Keratinocyte (primary cell): Measurements from ENCODE around the gene CUEDC1. TPM values are rescaled to one million over a fixed set of nuclear protein-coding genes. Genes with fewer than 3 reads are reported as not detected.

Source experiments
- DNase-seq: peaks from one replicate; pipeline ENCODE4 v3.0.0-alpha.2; 2011; ENCODE audit warnings: low read depth, missing footprints, low spot score
- FAIRE-seq: peaks from 2 replicates; lab custom pipeline; 2011; peaks lifted over from hg19 to GRCh38; lab: Jason Lieb, UNC
- H2AFZ ChIP-seq: 2 replicates; pipeline ENCODE4 v1.6.0; 2012; ENCODE audit warnings: low read length, control low read depth, inconsistent platforms; ENCODE audit not compliant: control insufficient read depth
- H3K27ac ChIP-seq: 2 replicates; pipeline ENCODE4 v1.5.1; 2011; ENCODE audit warnings: low read length; ENCODE audit not compliant: control insufficient read depth, insufficient read depth
- H3K27me3 ChIP-seq: 3 replicates; pipeline ENCODE4 v1.6.0; 2011; ENCODE audit warnings: low read length; ENCODE audit not compliant: control insufficient read depth, insufficient read depth; ENCODE audit errors: extremely low read depth
- H3K36me3 ChIP-seq, 2 experiments: 2 replicates in 1 of 2; 3 replicates in 1 of 2; pipeline ENCODE4 v1.5.1; 2011; ENCODE audit warnings: low read length in 2 of 2, mild to moderate bottlenecking in 1 of 2; ENCODE audit not compliant: control insufficient read depth in 2 of 2, insufficient read depth in 2 of 2; ENCODE audit errors: extremely low read depth in 1 of 2
- H3K4me1 ChIP-seq: 3 replicates; pipeline ENCODE4 v1.5.1; 2011; ENCODE audit warnings: low read length; ENCODE audit not compliant: control insufficient read depth, insufficient read depth; ENCODE audit errors: extremely low read depth
- H3K4me2 ChIP-seq: 3 replicates; pipeline ENCODE4 v1.6.0; 2011; ENCODE audit warnings: low read depth, low read length; ENCODE audit not compliant: control insufficient read depth, insufficient read depth; ENCODE audit errors: extremely low read depth
- H3K4me3 ChIP-seq, 3 experiments: fragments of 200-600 bp in 1 of 3; sonication (generic) in 1 of 3; 2 replicates in 2 of 3; 3 replicates in 1 of 3; pipeline ENCODE4 v1.5.1; 2011 to 2016; ENCODE audit warnings: low read length in 3 of 3, mild to moderate bottlenecking in 3 of 3, control low read depth in 2 of 3, inconsistent platforms in 1 of 3, low read depth in 1 of 3, mixed read lengths in 1 of 3, mixed run types in 1 of 3, moderate library complexity in 1 of 3; ENCODE audit not compliant: control insufficient read depth in 2 of 3, insufficient read depth in 2 of 3; ENCODE audit errors: extremely low read depth in 1 of 3
- H3K79me2 ChIP-seq: 2 replicates; pipeline ENCODE4 v1.6.0; 2012; ENCODE audit warnings: low read length; ENCODE audit not compliant: control insufficient read depth, insufficient read depth
- H3K9ac ChIP-seq: 3 replicates; pipeline ENCODE4 v1.6.0; 2011; ENCODE audit warnings: low read length; ENCODE audit not compliant: control insufficient read depth, insufficient read depth; ENCODE audit errors: extremely low read depth
- H3K9me1 ChIP-seq: 3 replicates; pipeline ENCODE4 v1.6.0; 2011; ENCODE audit warnings: low read length; ENCODE audit not compliant: control insufficient read depth, insufficient read depth; ENCODE audit errors: extremely low read depth
- H3K9me3 ChIP-seq: 2 replicates; pipeline ENCODE4 v1.5.1; 2012; ENCODE audit warnings: low read depth, low read length; ENCODE audit not compliant: control insufficient read depth
- H4K20me1 ChIP-seq: 3 replicates; pipeline ENCODE4 v1.6.0; 2011; ENCODE audit warnings: low read length; ENCODE audit not compliant: control insufficient read depth, insufficient read depth; ENCODE audit errors: extremely low read depth
- CTCF ChIP-seq, 3 experiments: IDR thresholded peaks in 1 of 3; conservative IDR thresholded peaks in 1 of 3; optimal IDR thresholded peaks in 1 of 3; 2 replicates in 2 of 3; 3 replicates in 1 of 3; pipeline versions ENCODE3 to v1.5.1; 2011; ENCODE audit warnings: low read length in 3 of 3, mild to moderate bottlenecking in 3 of 3, moderate library complexity in 2 of 3, control low read depth in 1 of 3, inconsistent platforms in 1 of 3; ENCODE audit not compliant: insufficient read depth in 2 of 3; ENCODE audit errors: extremely low read depth in 1 of 3
- EZH2 ChIP-seq: IDR thresholded peaks from one replicate; pipeline ENCODE4 v1.6.1; 2012; ENCODE audit warnings: inconsistent platforms, mild to moderate bottlenecking, low read length, moderate library complexity
- dilution Hi-C: fragments of 300-500 bp; cut with MboI; formaldehyde crosslinking; loops from one replicate; pipeline ENCODE4 v1.7.0; 2020; ENCODE audit warnings: low sequenced_read_pairs; ENCODE audit not compliant: extremely low pct_ligation_motif_present
- polyA plus RNA-seq, 5 experiments: library from polyadenylated mRNA; depleted of rRNA in 3 of 5; stranded (reverse) in 3 of 5; stranded (forward) in 1 of 5; unstranded in 1 of 5; fragments of >200 nt; gene quantifications; 1 replicate in 1 of 5; 2 replicates in 3 of 5; 3 replicates in 1 of 5; pipeline versions ENCODE4 v1.2.1 to v1.2.3, GENCODE V29; 2011 to 2012; ENCODE audit warnings: missing spikeins in 2 of 5, low read depth in 1 of 5, low replicate concordance in 1 of 5

Gene CUEDC1
- polyA plus RNA-seq, 1 donor (not counting 4 experiments of a cell fraction or from before 2014, with no cell fraction given) = 12.9 TPM

- Histone ChIP-seq H2AFZ (peak overlapping the region; percentile 45), H3K9ac (no peak overlapping the region), H3K4me2 (no peak overlapping the region), H3K4me3 (no peak overlapping the region), H3K4me1 (peaks cover 12% of the 10 kb centered on the region), H3K79me2 (no peaks in the 10 kb centered on the region), H3K36me3 (peaks cover 3 to 6% of the 10 kb centered on the region in 2 experiments), H3K27me3 (no peaks in the 10 kb centered on the region), H4K20me1 (no peaks in the 10 kb centered on the region), H3K9me1 (peaks cover 4% of the 10 kb centered on the region), H3K27ac (no peak overlapping the region), H3K9me3 (no peaks in the 10 kb centered on the region)
- FAIRE-seq = peak; percentile 36
- dilution Hi-C loops = no loop called here
- DNase-seq = no peak
- TF ChIP-seq EZH2 (no peak), CTCF (optimal IDR thresholded peaks at IDR 0.05 in 1 of 3, IDR thresholded peaks at IDR 0.05 in 1 of 3, conservative IDR thresholded peaks at IDR 0.05 in 1 of 3; ENCODE audit: extremely low read depth in 1 of 3, insufficient read depth in 2 of 3, low read length in 3 of 3) (no peak)
Observed at GRCh38 chr17:57918017-57918895, 37.0 kb downstream of the CUEDC1 start.

- dilution Hi-C loops = no loop called here
- FAIRE-seq (no peak), DNase-seq (no peak)
- no peak overlapping the region for H3K4me2 ChIP-seq
- no peaks in the 10 kb centered on the region for H3K9me3 ChIP-seq
- H3K79me2 ChIP-seq = no peaks in the 10 kb centered on the region
- H3K4me3 ChIP-seq = no peak overlapping the region
- no peak overlapping the region for H3K9ac ChIP-seq
- no peaks in the 10 kb centered on the region for H4K20me1 ChIP-seq
- peaks cover 4% of the 10 kb centered on the region for H3K9me1 ChIP-seq
- H3K36me3 ChIP-seq = peaks cover 3 to 6% of the 10 kb centered on the region in 2 experiments
- H3K27me3 ChIP-seq = no peaks in the 10 kb centered on the region
- no peak overlapping the region for H3K27ac ChIP-seq
- peak in 1 of 3 experiments; percentile 6 for TF ChIP-seq CTCF (optimal IDR thresholded peaks at IDR 0.05 in 1 of 3, IDR thresholded peaks at IDR 0.05 in 1 of 3, conservative IDR thresholded peaks at IDR 0.05 in 1 of 3; ENCODE audit: extremely low read depth in 1 of 3, insufficient read depth in 2 of 3, low read length in 3 of 3)
- no peak for TF ChIP-seq EZH2
- H3K4me1 ChIP-seq = peaks cover 14% of the 10 kb centered on the region
- no peak overlapping the region for H2AFZ ChIP-seq
Observed at GRCh38 chr17:57916925-57917858, 38.0 kb downstream of the CUEDC1 start.
